Prostate gland (tissue), 2 donors: Measurements from ENCODE around the gene NOS1AP.

ENCODE experiments used
- CTCF ChIP-seq, 4 experiments: fragments of 200-600 bp in 2 of 4; fragments of 450-650 bp in 2 of 4; sonication (generic) in 2 of 4; IDR thresholded peaks; 1 replicate in 3 of 4; 2 replicates in 1 of 4; pipeline ENCODE4 v1.5.1; 2016 to 2019; ENCODE audit warnings: antibody characterized with exemption in 4 of 4, mild to moderate bottlenecking in 2 of 4, moderate library complexity in 2 of 4
- POLR2A ChIP-seq: fragments of 450-650 bp; IDR thresholded peaks from one replicate; pipeline ENCODE4 v1.6.1; 2016; ENCODE audit warnings: antibody characterized with exemption, mild to moderate bottlenecking
- POLR2AphosphoS5 ChIP-seq: sonication (generic); formaldehyde crosslinking; IDR thresholded peaks from one replicate; pipeline ENCODE4 v1.6.1; 2017; ENCODE audit warnings: antibody characterized with exemption

DNA sequence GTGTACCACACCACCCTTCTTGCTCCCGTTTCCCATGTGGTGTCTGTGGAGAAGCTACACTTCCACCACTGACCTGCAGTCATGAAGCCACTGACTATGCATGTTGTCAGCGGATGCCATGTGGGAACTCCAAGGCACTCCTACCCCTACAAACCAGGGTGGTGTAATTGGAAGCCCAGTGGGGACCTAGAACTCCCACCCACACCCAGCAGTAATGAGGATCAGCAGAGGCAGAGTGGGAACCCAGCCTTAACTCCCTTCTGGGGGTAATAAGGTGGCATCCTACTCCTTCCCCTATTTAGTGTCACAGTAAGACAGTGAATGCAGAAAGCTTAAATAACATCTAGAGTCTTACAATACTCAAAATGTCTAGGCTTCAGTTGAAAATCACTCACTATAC lies 228.8 kb downstream of the NOS1AP start:
- TF ChIP-seq CTCF (IDR thresholded peaks at IDR 0.05), result no peak
- no peak for TF ChIP-seq POLR2A
- no peak for TF ChIP-seq POLR2AphosphoS5
